HCT116 (cell line): ENCODE data around the gene SPOCK3. TPM values are rescaled to one million over a fixed set of nuclear protein-coding genes. Genes with fewer than 3 reads are reported as not detected.
"Not testable (repeated sequence)": the region's sequence is repeated elsewhere in the genome, so short reads cannot be mapped to it uniquely, and the experiment has no call there.

Source experiments
- ATAC-seq: fragments of 200-7000 bp; cut with Tn5 transposase; 2 replicates; pipeline ENCODE4 v1.9.1; 2020; ENCODE audit warnings: mild to moderate bottlenecking, moderate library complexity
- BruUV-seq: library from RNA; stranded (reverse); fragments of 400-500 nt; replicated peaks from 2 replicates; lab custom pipeline; 2021; lab: Mats Ljungman, UMichigan
- CTCF ChIA-PET: fragments of 300-600 bp; sonication (Branson Sonifier 250); formaldehyde crosslinking; loops from one replicate; lab custom pipeline; 2021; ENCODE audit warnings: antibody characterized with exemption; lab: Charles Lee
- POLR2A ChIA-PET: fragments of 300-600, 350-600 bp; sonication (Branson Sonifier 250); formaldehyde crosslinking; loops from one replicate; lab custom pipeline; 2021; ENCODE audit warnings: antibody characterized with exemption; lab: Charles Lee
- RAD21 ChIA-PET, 2 experiments: fragments of 300-600 bp; sonication (Branson Sonifier 250); formaldehyde crosslinking; loops; one replicate each; lab custom pipeline; 2023; ENCODE audit warnings: low total read pairs in 2 of 2; ENCODE audit not compliant: uncharacterized antibody in 2 of 2, unreplicated experiment in 2 of 2, low non-redundant PET in 1 of 2; lab: Charles Lee
- DNase-seq: peaks from one replicate; pipeline ENCODE4 v3.0.0-alpha.2; 2010; ENCODE audit warnings: low read depth, low spot score
- H2AFZ ChIP-seq: fragments of 200-600 bp; shearing (Covaris generic), sonication (generic); 2 replicates; pipeline ENCODE4 v1.6.1; 2017; ENCODE audit warnings: low read depth, mixed run types, mixed read lengths, antibody characterized with exemption, low read length; ENCODE audit not compliant: poor library complexity, severe bottlenecking
- H3K27ac ChIP-seq: 2 replicates; pipeline ENCODE4 v1.5.1; 2012; ENCODE audit warnings: low read depth, low read length
- H3K27me3 ChIP-seq: fragments of 200-600 bp; sonication (generic); 2 replicates; pipeline ENCODE4 v1.6.1; 2016; ENCODE audit warnings: mixed run types, low read length, mixed read lengths; ENCODE audit not compliant: insufficient read depth
- H3K36me3 ChIP-seq, 2 experiments: fragments of 200-500 bp in 1 of 2; fragments of 200-600 bp in 1 of 2; sonication (Bioruptor generic) in 1 of 2; sonication (generic) in 1 of 2; 2 replicates each; pipeline versions ENCODE4 v1.5.1 to v1.6.1; 2014 to 2016; ENCODE audit warnings: low read length in 2 of 2, inconsistent platforms in 1 of 2, mixed read lengths in 1 of 2, mixed run types in 1 of 2; ENCODE audit not compliant: insufficient read depth in 2 of 2, control insufficient read depth in 1 of 2
- H3K4me1 ChIP-seq, 2 experiments: fragments of 200-600 bp in 1 of 2; sonication (generic) in 1 of 2; 2 replicates each; pipeline versions ENCODE4 v1.5.1 to v1.6.1; 2012 to 2017; ENCODE audit warnings: low read length in 2 of 2, inconsistent platforms in 1 of 2, mild to moderate bottlenecking in 1 of 2, mixed read lengths in 1 of 2, mixed run types in 1 of 2, moderate library complexity in 1 of 2; ENCODE audit not compliant: insufficient read depth in 2 of 2, control insufficient read depth in 1 of 2
- H3K4me2 ChIP-seq: fragments of 200-600 bp; sonication (generic); 2 replicates; pipeline ENCODE4 v1.6.1; 2017; ENCODE audit warnings: mixed run types, low read length, mixed read lengths
- H3K4me3 ChIP-seq, 2 experiments: fragments of 200-600 bp in 1 of 2; sonication (generic) in 1 of 2; replicated peaks in 1 of 2; 2 replicates each; pipeline ENCODE4 v1.5.1; 2011 to 2016; ENCODE audit warnings: low read length in 2 of 2, control low read depth in 1 of 2, low read depth in 1 of 2, mild to moderate bottlenecking in 1 of 2, mixed read lengths in 1 of 2, mixed run types in 1 of 2
- H3K79me2 ChIP-seq: fragments of 200-600 bp; sonication (generic); 2 replicates; pipeline ENCODE4 v1.6.1; 2017; ENCODE audit warnings: mild to moderate bottlenecking, mixed run types, low read length, moderate library complexity, mixed read lengths; ENCODE audit not compliant: insufficient read depth
- H3K9ac ChIP-seq: fragments of 200-600 bp; sonication (generic); 2 replicates; pipeline ENCODE4 v1.6.1; 2016; ENCODE audit warnings: low read length, mixed read lengths
- H3K9me2 ChIP-seq: fragments of 200-600 bp; sonication (generic), shearing (Covaris generic); 2 replicates; pipeline ENCODE4 v1.6.1; 2017; ENCODE audit warnings: mixed run types, mild to moderate bottlenecking, moderate library complexity; ENCODE audit not compliant: insufficient read depth
- H3K9me3 ChIP-seq, 2 experiments: fragments of 200-500 bp in 1 of 2; fragments of 200-600 bp in 1 of 2; sonication (Bioruptor generic) in 1 of 2; sonication (generic) in 1 of 2; 2 replicates each; pipeline ENCODE4 v1.6.1; 2014 to 2017; ENCODE audit warnings: low read length in 2 of 2, mixed read lengths in 2 of 2, inconsistent platforms in 1 of 2, low read depth in 1 of 2, mild to moderate bottlenecking in 1 of 2, mixed run types in 1 of 2, moderate library complexity in 1 of 2; ENCODE audit not compliant: control insufficient read depth in 1 of 2, insufficient read depth in 1 of 2
- H4K20me1 ChIP-seq: fragments of 200-600 bp; sonication (generic), shearing (Covaris generic); 2 replicates; pipeline ENCODE4 v1.6.1; 2017; ENCODE audit warnings: mixed run types, mild to moderate bottlenecking, moderate library complexity; ENCODE audit not compliant: insufficient read depth
- CBX3 ChIP-seq: IDR thresholded peaks from 2 replicates; pipeline ENCODE4 v1.6.1; 2012; ENCODE audit warnings: low read depth
- CEBPB ChIP-seq: IDR thresholded peaks from 2 replicates; pipeline ENCODE4 v1.6.1; 2012; ENCODE audit warnings: low read depth
- EZH2 ChIP-seq: fragments of 200-600 bp; sonication (generic); IDR thresholded peaks from 2 replicates; pipeline ENCODE4 v1.6.1; 2017; ENCODE audit warnings: antibody characterized with exemption, mixed run types
- JUND ChIP-seq: IDR thresholded peaks from 2 replicates; pipeline ENCODE4 v1.6.1; 2012
- MAX ChIP-seq: IDR thresholded peaks from 2 replicates; pipeline ENCODE4 v1.6.1; 2012
- REST ChIP-seq: IDR thresholded peaks from 2 replicates; pipeline ENCODE4 v1.6.1; 2012; ENCODE audit warnings: low read depth
- SRF ChIP-seq: IDR thresholded peaks from 2 replicates; pipeline ENCODE4 v1.6.1; 2012; ENCODE audit warnings: low read depth
- intact Hi-C: fragments of 100-400 bp; cut with micrococcal nuclease; formaldehyde crosslinking; loops from 2 replicates; pipeline ENCODE4 v1.10.0; 2022
- total RNA-seq: library from RNA; stranded (reverse); gene quantifications from one replicate; pipeline ENCODE4 v1.2.1, GENCODE V29; 2021; ENCODE audit not compliant: unreplicated experiment

SPOCK3 gene
- total RNA-seq, 1 experiment from 2014 or later = 1.7 TPM

- H3K4me1 ChIP-seq = no peaks in the 10 kb centered on the region
- no peaks in the 10 kb centered on the region for H3K9me3 ChIP-seq
- no peak overlapping the region for H3K4me2 ChIP-seq
- no peak overlapping the region for H3K9ac ChIP-seq
- ATAC-seq (no peak), DNase-seq (no peak)
- POLR2A ChIA-PET = no interaction called here
- H2AFZ ChIP-seq = no peak overlapping the region
- H3K27me3 ChIP-seq = no peaks in the 10 kb centered on the region
- intact Hi-C loops = loop anchor here (10.0 kb wide), 1 partner anchor 331 kb away; no protein-coding TSS in a partner anchor
- TF ChIP-seq CEBPB (no peak), SRF (no peak), CBX3 (no peak), REST (no peak), MAX (no peak)
- CTCF ChIA-PET = no interaction called here
- H3K4me3 ChIP-seq = no peak overlapping the region
- BruUV-seq = no TSS peak
- H3K27ac ChIP-seq = no peak overlapping the region
- H3K79me2 ChIP-seq = no peaks in the 10 kb centered on the region
- H3K9me2 ChIP-seq = no peaks in the 10 kb centered on the region
- RAD21 ChIA-PET = no interaction called here
- H4K20me1 ChIP-seq = no peaks in the 10 kb centered on the region
- no peaks in the 10 kb centered on the region for H3K36me3 ChIP-seq
Observed at GRCh38 chr4:166875821-166876220, 358.5 kb downstream of the SPOCK3 start.

- no peaks in the 10 kb centered on the region for H3K9me2 ChIP-seq
- no peaks in the 10 kb centered on the region for H3K79me2 ChIP-seq
- no peak for TF ChIP-seq JUND
- no peak for TF ChIP-seq EZH2
- ATAC-seq (no peak), DNase-seq (no peak)
- no peak overlapping the region for H2AFZ ChIP-seq
- no peak overlapping the region for H3K4me3 ChIP-seq
- H3K4me2 ChIP-seq = no peak overlapping the region
- H3K27ac ChIP-seq = no peak overlapping the region
- no peaks in the 10 kb centered on the region for H3K4me1 ChIP-seq
- BruUV-seq = no TSS peak
- intact Hi-C loops = no loop called here
- no peaks in the 10 kb centered on the region for H3K9me3 ChIP-seq
- RAD21 ChIA-PET = no interaction called here
- H3K27me3 ChIP-seq = no peaks in the 10 kb centered on the region
- H3K36me3 ChIP-seq = no peaks in the 10 kb centered on the region
- no peak overlapping the region for H3K9ac ChIP-seq
- CTCF ChIA-PET = no interaction called here
- POLR2A ChIA-PET = no interaction called here
- H4K20me1 ChIP-seq = no peaks in the 10 kb centered on the region
Observed at GRCh38 chr4:166862032-166862431, 372.3 kb downstream of the SPOCK3 start.

GRCh38 chr4:166850398-166850797 is 383.9 kb downstream of the SPOCK3 start:
- CTCF ChIA-PET, POLR2A ChIA-PET, H4K20me1 ChIP-seq, H3K4me2 ChIP-seq, RAD21 ChIA-PET, ATAC-seq, H3K9me2 ChIP-seq, H3K36me3 ChIP-seq, DNase-seq, intact Hi-C loops, H2AFZ ChIP-seq, H3K4me1 ChIP-seq, H3K9ac ChIP-seq, H3K27me3 ChIP-seq, H3K4me3 ChIP-seq, H3K9me3 ChIP-seq, H3K79me2 ChIP-seq, BruUV-seq, H3K27ac ChIP-seq: not testable (repeated sequence)
